NT2/D1 (cell line): ENCODE measurements around the gene HOXA3.
A peak's percentile ranks its signal among the peaks of the same experiment; 100 is the strongest.

ENCODE experiments used
- DNase-seq: peaks from one replicate; pipeline ENCODE4 v3.0.0-alpha.2; 2011; ENCODE audit warnings: low read depth, low spot score
- H3K27me3 ChIP-seq: 2 replicates; pipeline ENCODE4 v1.6.0; 2011; ENCODE audit warnings: mild to moderate bottlenecking; ENCODE audit not compliant: insufficient read length, insufficient read depth
- H3K36me3 ChIP-seq: 2 replicates; pipeline ENCODE4 v1.6.1; 2011; ENCODE audit warnings: mild to moderate bottlenecking, low read length, mixed read lengths; ENCODE audit not compliant: insufficient read depth, insufficient read length
- H3K4me1 ChIP-seq: 2 replicates; pipeline ENCODE4 v1.5.1; 2011; ENCODE audit not compliant: insufficient read depth, insufficient read length
- H3K4me3 ChIP-seq: 2 replicates; pipeline ENCODE4 v1.5.1; 2011; ENCODE audit warnings: low read depth; ENCODE audit not compliant: insufficient read length
- H3K9ac ChIP-seq: 2 replicates; pipeline ENCODE4 v1.6.0; 2011; ENCODE audit warnings: low read depth; ENCODE audit not compliant: insufficient read length
- H3K9me3 ChIP-seq: 2 replicates; pipeline ENCODE4 v1.5.1; 2011; ENCODE audit warnings: mild to moderate bottlenecking, low read length; ENCODE audit not compliant: insufficient read depth
- SUZ12 ChIP-seq: IDR thresholded peaks from 2 replicates; pipeline ENCODE4 v1.6.1; 2011; ENCODE audit not compliant: insufficient read length, insufficient read depth; ENCODE audit errors: extremely low read depth
- YY1 ChIP-seq: IDR thresholded peaks from 2 replicates; pipeline ENCODE4 v1.6.1; 2011; ENCODE audit not compliant: insufficient read length, insufficient read depth
- ZNF274 ChIP-seq: IDR thresholded peaks from 2 replicates; pipeline ENCODE4 v1.6.1; 2011; ENCODE audit warnings: mild to moderate bottlenecking, low read depth, low read length

Gene HOXA3

DNA sequence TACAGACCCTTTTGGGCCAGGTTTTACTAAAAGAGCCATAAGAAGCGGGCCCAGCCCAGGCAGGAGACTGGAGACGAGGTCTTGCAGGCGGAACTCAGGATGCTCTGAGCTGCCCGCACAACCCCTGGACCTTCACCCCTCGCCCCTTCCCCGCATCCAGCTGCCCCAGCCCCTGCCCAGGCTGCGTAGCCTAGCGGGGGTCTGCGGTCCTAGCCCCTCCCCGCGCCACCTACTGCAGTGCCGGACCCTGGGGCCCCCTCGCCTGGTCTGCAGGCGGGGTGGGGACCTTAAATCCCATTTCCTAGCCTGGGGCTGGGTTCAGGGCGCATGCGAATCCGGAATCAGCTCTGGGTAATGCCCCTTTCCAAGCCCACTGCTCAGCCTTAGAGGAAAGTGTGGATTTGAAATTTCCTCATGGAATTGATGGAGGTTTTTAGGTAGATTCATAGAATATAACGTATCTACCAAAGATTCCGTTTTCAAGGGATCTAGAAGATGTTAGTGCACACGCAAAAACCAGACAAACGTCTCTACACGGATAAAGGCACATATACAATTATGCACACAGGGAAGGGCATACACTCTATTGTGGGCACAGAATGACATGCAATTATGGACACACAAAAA is 546 bp upstream of the HOXA3 start:
- no peak for TF ChIP-seq ZNF274
- no peak for TF ChIP-seq SUZ12
- no peak for TF ChIP-seq YY1
- peaks cover 3% of the 10 kb centered on the region for H3K4me1 ChIP-seq
- H3K9ac ChIP-seq = no peak overlapping the region
- H3K9me3 ChIP-seq = peaks cover 10% of the 10 kb centered on the region
- H3K4me3 ChIP-seq = no peak overlapping the region
- peaks cover 100% of the 10 kb centered on the region for H3K27me3 ChIP-seq
- H3K36me3 ChIP-seq = no peaks in the 10 kb centered on the region
- no peak for DNase-seq

DNA sequence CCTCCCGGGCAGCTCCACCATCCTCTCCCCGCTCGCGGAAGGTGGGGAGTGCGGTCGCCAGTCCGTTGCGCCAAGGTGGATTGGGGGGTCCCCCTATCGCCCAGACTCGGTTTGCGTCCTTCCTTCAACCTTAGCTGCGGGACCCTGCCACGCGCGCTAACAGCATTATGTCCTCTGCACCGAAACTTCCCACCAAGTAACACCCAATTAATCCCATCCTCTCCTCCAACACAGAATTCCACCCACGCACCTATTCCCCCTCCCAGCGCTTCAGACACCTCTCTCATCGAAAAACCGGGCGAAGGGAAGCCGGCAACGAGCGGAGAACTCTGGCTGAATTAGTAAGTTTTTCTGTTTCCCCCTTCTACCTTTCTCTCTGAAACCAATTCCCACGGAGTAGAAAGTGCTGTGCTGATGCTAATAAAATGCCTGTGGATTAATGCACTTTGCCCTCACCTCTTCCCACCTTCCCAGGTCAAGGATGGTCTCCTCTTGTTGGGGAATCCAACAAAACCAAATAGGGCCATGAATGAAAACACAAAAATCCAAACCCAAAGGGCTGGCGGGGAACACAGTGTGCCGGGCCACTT is 947 bp downstream of the HOXA3 start:
- TF ChIP-seq SUZ12 = no peak
- TF ChIP-seq ZNF274 = no peak
- TF ChIP-seq YY1 = no peak
- H3K27me3 ChIP-seq = peaks cover 100% of the 10 kb centered on the region
- no peaks in the 10 kb centered on the region; the same call in 1 of the 2 replicates for H3K9me3 ChIP-seq
- peaks cover 3% of the 10 kb centered on the region for H3K4me1 ChIP-seq
- H3K4me3 ChIP-seq = peak overlapping the region; percentile 42
- no peaks in the 10 kb centered on the region for H3K36me3 ChIP-seq
- no peak for DNase-seq
- peak overlapping the region; percentile 12 for H3K9ac ChIP-seq

DNA sequence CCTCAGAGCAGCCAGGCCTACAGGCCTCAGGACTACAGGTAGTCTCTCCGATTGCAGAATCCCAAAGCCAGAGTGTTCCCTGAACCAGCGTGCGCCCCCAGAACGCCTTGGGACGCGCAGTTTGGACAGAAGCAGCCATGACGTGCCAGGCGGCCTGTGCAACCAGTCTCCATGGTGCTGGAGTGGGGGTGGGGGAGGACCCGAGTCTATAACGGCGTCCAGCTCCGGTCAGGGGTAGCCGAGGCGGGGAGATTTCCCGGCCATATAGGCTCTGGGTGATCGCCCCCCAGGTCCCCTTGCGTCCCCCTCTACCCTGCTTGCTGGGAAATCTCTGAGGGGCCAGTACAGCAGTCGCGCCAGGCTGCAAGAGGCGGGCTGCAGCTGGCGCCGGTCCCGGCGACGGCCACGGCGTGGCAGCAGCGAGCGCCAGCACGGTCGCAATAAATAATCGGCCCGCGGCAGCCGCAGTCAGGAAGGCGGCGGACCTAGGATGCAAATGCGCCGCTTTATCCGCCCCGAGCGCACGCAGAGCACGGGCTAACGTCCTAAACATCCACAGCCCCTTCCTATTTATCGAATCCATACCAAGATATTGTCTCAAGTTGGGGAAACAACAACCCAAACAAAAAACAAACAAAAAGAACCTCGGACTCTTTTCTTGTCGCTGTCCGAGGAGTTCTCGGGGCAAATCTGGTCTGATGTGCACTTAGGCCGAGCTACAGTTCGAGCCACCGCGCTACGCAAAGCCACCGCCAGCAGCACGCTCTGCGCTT is 1.6 kb downstream of the HOXA3 start:
- Histone ChIP-seq H3K27me3 (peaks cover 100% of the 10 kb centered on the region), H3K9ac (peak overlapping the region; percentile 12), H3K9me3 (no peaks in the 10 kb centered on the region; the same call in 1 of the 2 replicates), H3K4me1 (peaks cover 3% of the 10 kb centered on the region), H3K4me3 (peak overlapping the region; percentile 42), H3K36me3 (no peaks in the 10 kb centered on the region)
- no peak for DNase-seq
- TF ChIP-seq SUZ12 (no peak), ZNF274 (no peak), YY1 (no peak)

DNA sequence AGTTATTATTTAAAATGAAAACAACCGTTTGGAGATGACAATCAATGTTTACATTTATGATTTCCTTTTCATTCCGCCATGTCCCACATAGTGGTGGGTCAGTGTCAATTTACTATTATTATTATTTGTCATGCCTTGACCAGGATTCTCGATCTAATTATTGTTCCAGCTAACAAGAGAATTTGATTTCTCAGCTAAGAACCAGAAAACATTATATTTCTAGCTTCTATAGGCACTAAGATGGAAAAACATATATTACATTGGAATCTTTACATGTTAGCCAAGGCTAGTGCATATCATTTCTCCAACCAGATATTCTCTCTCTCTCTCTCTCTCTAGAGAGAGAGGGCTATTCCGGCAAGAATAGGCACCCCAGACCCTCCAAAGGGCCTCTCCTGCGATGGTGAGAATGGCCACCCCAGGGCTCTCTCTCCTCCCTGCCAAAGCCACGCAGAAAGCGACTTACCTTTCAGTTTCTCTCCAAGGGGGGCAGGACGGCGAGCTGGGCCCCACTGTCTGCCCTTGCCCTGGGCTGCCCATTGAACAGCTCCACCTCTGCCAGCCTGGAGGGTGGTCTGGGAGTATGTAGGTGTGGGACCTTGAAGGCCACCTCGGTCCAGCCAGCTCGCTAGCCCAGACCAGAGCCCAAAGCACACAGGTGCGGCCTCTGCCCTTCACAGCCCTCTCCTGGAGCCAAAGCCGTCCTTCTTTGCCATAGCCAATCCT is 2.4 kb downstream of the HOXA3 start:
- no peak for TF ChIP-seq YY1
- no peak for TF ChIP-seq ZNF274
- TF ChIP-seq SUZ12 = no peak
- peak overlapping the region; percentile 42 for H3K4me3 ChIP-seq
- no peak for DNase-seq
- peak overlapping the region; percentile 12 for H3K9ac ChIP-seq
- no peaks in the 10 kb centered on the region for H3K36me3 ChIP-seq
- peaks cover 100% of the 10 kb centered on the region for H3K27me3 ChIP-seq
- H3K4me1 ChIP-seq = peaks cover 3% of the 10 kb centered on the region
- H3K9me3 ChIP-seq = no peaks in the 10 kb centered on the region; the same call in 1 of the 2 replicates

DNA sequence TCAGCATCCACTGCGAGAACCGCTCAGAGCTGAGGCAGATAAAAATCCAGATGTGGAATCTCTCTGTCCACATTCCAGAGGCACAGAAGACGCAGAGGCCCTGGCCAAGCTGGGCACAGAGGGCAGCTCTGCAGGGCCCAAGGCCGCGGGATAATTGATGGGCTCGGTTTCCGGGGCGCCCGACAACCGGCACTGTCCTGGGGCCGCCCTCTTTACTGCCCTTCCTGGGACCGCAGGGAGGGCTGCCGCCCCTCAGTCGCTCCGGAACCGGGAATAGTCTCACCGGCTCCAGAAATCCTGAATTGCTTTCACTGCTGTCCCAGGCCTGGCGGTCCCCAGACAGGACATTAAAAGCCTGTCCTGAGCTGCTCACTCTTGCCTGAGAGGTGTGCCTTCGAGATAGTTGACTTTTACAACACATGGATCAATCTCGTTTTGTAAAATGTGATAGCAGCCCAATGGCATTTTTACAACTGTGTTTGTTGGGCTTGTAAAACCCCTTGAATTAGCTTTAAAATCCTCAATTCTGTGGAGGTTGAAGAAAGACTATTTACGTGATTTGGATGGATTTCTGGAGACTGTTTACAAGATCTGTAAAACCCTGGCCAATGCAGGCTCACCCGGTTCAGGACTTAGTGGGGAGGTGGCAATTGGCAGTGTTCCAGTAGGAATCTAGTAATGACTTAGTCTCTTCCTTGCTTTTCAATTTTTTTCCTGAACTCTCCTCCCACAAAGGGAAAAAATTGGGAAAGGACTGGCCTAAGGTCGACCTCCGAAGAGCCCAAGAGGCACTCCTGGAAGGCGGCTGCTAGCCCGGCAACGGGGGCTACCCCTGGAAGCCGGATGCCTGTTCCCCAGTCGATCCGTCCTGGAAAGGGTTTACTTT is 3.4 kb downstream of the HOXA3 start:
- no peaks in the 10 kb centered on the region; the same call in 1 of the 2 replicates for H3K9me3 ChIP-seq
- DNase-seq = no peak
- TF ChIP-seq YY1 (no peak), ZNF274 (no peak), SUZ12 (no peak)
- H3K4me1 ChIP-seq = peaks cover 3% of the 10 kb centered on the region
- H3K27me3 ChIP-seq = peaks cover 100% of the 10 kb centered on the region
- no peak overlapping the region for H3K9ac ChIP-seq
- no peaks in the 10 kb centered on the region for H3K36me3 ChIP-seq
- H3K4me3 ChIP-seq = no peak overlapping the region

DNA sequence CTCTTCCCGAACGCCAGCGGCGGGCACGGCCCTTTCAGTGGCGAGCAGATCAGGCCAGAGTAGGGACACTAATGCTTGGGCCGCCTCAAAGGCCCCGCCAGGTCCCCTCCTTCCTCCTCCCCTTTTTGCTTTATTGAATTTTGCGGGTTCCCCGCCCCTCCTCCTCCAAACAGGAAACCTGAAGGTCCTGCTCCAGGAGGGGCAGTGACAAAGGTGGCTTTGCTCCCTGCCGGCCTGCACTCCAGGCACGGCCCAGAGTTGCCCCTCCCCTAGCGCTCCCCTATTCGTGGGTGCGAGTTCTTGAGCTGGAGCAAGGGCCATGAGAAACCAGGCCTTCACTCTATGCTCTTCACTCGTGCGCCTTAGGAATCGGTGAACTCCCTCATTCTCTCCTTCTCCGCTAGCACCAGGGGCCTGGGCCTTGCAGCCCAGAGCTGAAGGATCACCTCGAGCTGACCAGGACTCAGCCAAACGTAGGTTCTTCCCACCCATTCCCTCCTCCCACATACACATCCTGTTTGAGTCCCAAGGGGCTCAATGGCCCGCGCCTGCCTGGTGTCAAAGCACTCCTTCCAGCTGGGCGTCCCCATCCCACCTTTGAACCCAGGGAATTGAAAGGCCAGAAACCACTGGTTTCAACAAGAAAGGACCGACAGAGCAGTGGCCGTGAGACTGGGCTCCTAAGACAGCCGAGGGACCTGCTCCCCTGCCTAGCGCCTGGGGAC is 4.2 kb downstream of the HOXA3 start:
- Histone ChIP-seq H3K36me3 (no peaks in the 10 kb centered on the region), H3K4me3 (no peak overlapping the region), H3K4me1 (peaks cover 3% of the 10 kb centered on the region), H3K27me3 (peaks cover 99% of the 10 kb centered on the region), H3K9ac (peak overlapping the region; percentile 21), H3K9me3 (no peaks in the 10 kb centered on the region; the same call in 1 of the 2 replicates)
- TF ChIP-seq SUZ12 (no peak), YY1 (no peak), ZNF274 (no peak)
- DNase-seq = no peak
